H1 (cell line): ENCODE data around the gene CLEC16A. TPM values are rescaled to one million over a fixed set of nuclear protein-coding genes. Genes with fewer than 3 reads are reported as not detected.

Source experiments
- ASH2L ChIP-seq: fragments of 200-600, 300-600 bp; sonication (generic); IDR thresholded peaks from one replicate; pipeline ENCODE4 v1.7.1; 2017; ENCODE audit warnings: low read length
- BRCA1 ChIP-seq: IDR thresholded peaks from 2 replicates; pipeline ENCODE4 v1.6.1; 2012; ENCODE audit warnings: low read depth, low read length, improper control_type of control experiment
- CBX5 ChIP-seq: fragments of 300-800, 300-1000 bp; sonication (generic); IDR thresholded peaks from 2 replicates; pipeline ENCODE4 v1.7.1; 2016; ENCODE audit warnings: antibody characterized with exemption, low read length, low read depth
- CBX8 ChIP-seq: fragments of 300-800, 300-1000 bp; sonication (generic); IDR thresholded peaks from 2 replicates; pipeline ENCODE4 v1.7.1; 2016; ENCODE audit warnings: low read depth, low read length, borderline replicate concordance
- KDM5A ChIP-seq: fragments of 200-600 bp; IDR thresholded peaks from 2 replicates; pipeline ENCODE4 v1.7.1; 2012; ENCODE audit warnings: mild to moderate bottlenecking, low read length, inconsistent platforms, mixed read lengths
- MAX ChIP-seq: IDR thresholded peaks from 2 replicates; pipeline ENCODE4 v1.6.1; 2012; ENCODE audit warnings: inconsistent platforms
- RNF2 ChIP-seq: fragments of 200-900, 300-1000 bp; sonication (generic); IDR thresholded peaks from 2 replicates; pipeline ENCODE4 v1.7.1; 2016; ENCODE audit warnings: borderline replicate concordance, low read depth, mild to moderate bottlenecking, antibody characterized with exemption, low read length; ENCODE audit not compliant: poor library complexity, severe bottlenecking; ENCODE audit errors: missing control alignments
- SAP30 ChIP-seq: fragments of 300-600 bp; sonication (generic); IDR thresholded peaks from 2 replicates; pipeline ENCODE4 v1.7.1; 2012; ENCODE audit warnings: low read length, moderate library complexity, mild to moderate bottlenecking, inconsistent platforms; ENCODE audit not compliant: insufficient read depth, insufficient replicate concordance
- SIRT6 ChIP-seq: IDR thresholded peaks from one replicate; pipeline ENCODE4 v1.7.1; 2012; ENCODE audit warnings: low read length, inconsistent platforms
- SP4 ChIP-seq: IDR thresholded peaks from 2 replicates; pipeline ENCODE4 v1.6.1; 2012; ENCODE audit warnings: low read length, inconsistent platforms
- TEAD4 ChIP-seq: IDR thresholded peaks from 2 replicates; pipeline ENCODE4 v1.6.1; 2012; ENCODE audit warnings: low read depth, low read length, inconsistent platforms, mixed read lengths
- YY1 ChIP-seq: IDR thresholded peaks from 2 replicates; pipeline ENCODE4 v1.6.1; 2011; ENCODE audit warnings: low read depth, mild to moderate bottlenecking, low read length
- ZNF274 ChIP-seq: IDR thresholded peaks from 2 replicates; pipeline ENCODE4 v1.7.0; 2012; ENCODE audit warnings: low read length, borderline replicate concordance; ENCODE audit errors: extremely low read depth
- polyA plus RNA-seq, 7 experiments: library from polyadenylated mRNA; depleted of rRNA in 3 of 7; stranded (reverse) in 5 of 7; unstranded in 2 of 7; fragments of >200 nt in 5 of 7; fragments of 200-250 nt in 2 of 7; gene quantifications; 1 replicate in 5 of 7; 2 replicates in 1 of 7; 4 replicates in 1 of 7; pipeline versions ENCODE4 v1.2.1 to v1.2.3, GENCODE V29; 2011 to 2013; ENCODE audit warnings: missing spikeins in 2 of 7, mixed read lengths in 2 of 7
- total RNA-seq: library from RNA; stranded (reverse); fragmentation: NEBNext Ultra II Directional; extraction: Animal tissue kit (Norgen Biotek cat#: 25700); gene quantifications from 2 replicates; pipeline ENCODE4 v1.2.1, GENCODE V29; 2021

CLEC16A gene
- total and polyA plus RNA-seq, 2 of the 8 experiments (the other 6 are each of a cell fraction or from before 2014, with no cell fraction given), result 7.6 to 19.3 TPM

- TF ChIP-seq BRCA1 (no peak), TEAD4 (no peak), RNF2 (no peak), KDM5A (no peak), CBX5 (no peak), ZNF274 (no peak), SAP30 (no peak), SIRT6 (no peak), CBX8 (no peak), MAX (no peak), ASH2L (no peak), YY1 (no peak), SP4 (no peak)
These were observed 12.3 kb upstream of the CLEC16A start (continued) for GRCh38 chr16:10931977-10932632.
